Prostate gland (tissue), 2 donors: ENCODE measurements around the gene CITED1. TPM values are rescaled to one million over a fixed set of nuclear protein-coding genes. Genes with fewer than 3 reads are reported as not detected.
A peak's percentile ranks its signal among the peaks of the same experiment; 100 is the strongest.

Experiments used
- DNase-seq: peaks from one replicate; pipeline ENCODE4 v3.0.0-alpha.2; 2019; ENCODE audit warnings: low spot score
- H3K27ac ChIP-seq, 2 donors: fragments of 200-600 bp; sonication (generic); 2 replicates each; pipeline ENCODE4 v1.5.1; 2017 to 2019
- H3K27me3 ChIP-seq: fragments of 200-600 bp; sonication (generic); replicated peaks from 2 replicates; pipeline ENCODE4 v1.5.1; 2019; ENCODE audit not compliant: insufficient read depth
- H3K36me3 ChIP-seq, 2 donors: fragments of 200-600 bp; sonication (generic); 1 replicate in 1 of 2; 2 replicates in 1 of 2; pipeline versions ENCODE4 v1.5.1 to v1.8.1; 2017 to 2019
- H3K4me1 ChIP-seq: fragments of 200-600 bp; sonication (generic); replicated peaks from 2 replicates; pipeline ENCODE4 v1.5.1; 2019
- H3K4me3 ChIP-seq, 2 donors: fragments of 200-600 bp; sonication (generic); 2 replicates each; pipeline ENCODE4 v1.5.1; 2017 to 2019
- H3K9me3 ChIP-seq: fragments of 200-600 bp; sonication (generic); 2 replicates; pipeline ENCODE4 v1.5.1; 2017
- POLR2A ChIP-seq: fragments of 450-650 bp; IDR thresholded peaks from one replicate; pipeline ENCODE4 v1.6.1; 2016; ENCODE audit warnings: antibody characterized with exemption, mild to moderate bottlenecking
- POLR2AphosphoS5 ChIP-seq: sonication (generic); formaldehyde crosslinking; IDR thresholded peaks from one replicate; pipeline ENCODE4 v1.6.1; 2017; ENCODE audit warnings: antibody characterized with exemption
- WGBS: methylation state at CpG from one replicate; pipeline ENCODE4 v1.1.5; 2018; 5-methylcytosine and 5-hydroxymethylcytosine counted together
- intact Hi-C: fragments of 100-400 bp; cut with DNase I; formaldehyde crosslinking; loops from one replicate; pipeline ENCODE4 v1.14.2; 2022
- total RNA-seq, 2 donors: library from RNA; depleted of rRNA; stranded (reverse); fragments of >200 nt; gene quantifications; one replicate each; pipeline ENCODE4 v1.1.0, GENCODE V29; 2016
- TF ChIP-seq, protein P1 (sequence below), 4 experiments: fragments of 200-600 bp in 2 of 4; fragments of 450-650 bp in 2 of 4; sonication (generic) in 2 of 4; IDR thresholded peaks; 1 replicate in 3 of 4; 2 replicates in 1 of 4; pipeline ENCODE4 v1.5.1; 2016 to 2019; ENCODE audit warnings: antibody characterized with exemption in 4 of 4, mild to moderate bottlenecking in 2 of 4, moderate library complexity in 2 of 4

CITED1 gene
- total RNA-seq, 2 donors from 2014 or later = 20.1 to 552 TPM

GRCh38 chrX:72348247-72348979, 42.7 kb upstream of the CITED1 start:
- TF ChIP-seq POLR2A (no peak), POLR2AphosphoS5 (no peak)
- TF ChIP-seq, protein P1, sequence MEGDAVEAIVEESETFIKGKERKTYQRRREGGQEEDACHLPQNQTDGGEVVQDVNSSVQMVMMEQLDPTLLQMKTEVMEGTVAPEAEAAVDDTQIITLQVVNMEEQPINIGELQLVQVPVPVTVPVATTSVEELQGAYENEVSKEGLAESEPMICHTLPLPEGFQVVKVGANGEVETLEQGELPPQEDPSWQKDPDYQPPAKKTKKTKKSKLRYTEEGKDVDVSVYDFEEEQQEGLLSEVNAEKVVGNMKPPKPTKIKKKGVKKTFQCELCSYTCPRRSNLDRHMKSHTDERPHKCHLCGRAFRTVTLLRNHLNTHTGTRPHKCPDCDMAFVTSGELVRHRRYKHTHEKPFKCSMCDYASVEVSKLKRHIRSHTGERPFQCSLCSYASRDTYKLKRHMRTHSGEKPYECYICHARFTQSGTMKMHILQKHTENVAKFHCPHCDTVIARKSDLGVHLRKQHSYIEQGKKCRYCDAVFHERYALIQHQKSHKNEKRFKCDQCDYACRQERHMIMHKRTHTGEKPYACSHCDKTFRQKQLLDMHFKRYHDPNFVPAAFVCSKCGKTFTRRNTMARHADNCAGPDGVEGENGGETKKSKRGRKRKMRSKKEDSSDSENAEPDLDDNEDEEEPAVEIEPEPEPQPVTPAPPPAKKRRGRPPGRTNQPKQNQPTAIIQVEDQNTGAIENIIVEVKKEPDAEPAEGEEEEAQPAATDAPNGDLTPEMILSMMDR (IDR thresholded peaks at IDR 0.05) = no peak
- intact Hi-C loops = no loop called here
- Histone ChIP-seq H3K4me3 (no peak overlapping the region), H3K4me1 (no peaks in the 10 kb centered on the region), H3K9me3 (no peaks in the 10 kb centered on the region), H3K27me3 (no peaks in the 10 kb centered on the region), H3K36me3 (no peaks in the 10 kb centered on the region), H3K27ac (no peak overlapping the region)
- no peak for DNase-seq
- WGBS = 92% methylated on average over 5 of the region's 5 CpGs

DNA sequence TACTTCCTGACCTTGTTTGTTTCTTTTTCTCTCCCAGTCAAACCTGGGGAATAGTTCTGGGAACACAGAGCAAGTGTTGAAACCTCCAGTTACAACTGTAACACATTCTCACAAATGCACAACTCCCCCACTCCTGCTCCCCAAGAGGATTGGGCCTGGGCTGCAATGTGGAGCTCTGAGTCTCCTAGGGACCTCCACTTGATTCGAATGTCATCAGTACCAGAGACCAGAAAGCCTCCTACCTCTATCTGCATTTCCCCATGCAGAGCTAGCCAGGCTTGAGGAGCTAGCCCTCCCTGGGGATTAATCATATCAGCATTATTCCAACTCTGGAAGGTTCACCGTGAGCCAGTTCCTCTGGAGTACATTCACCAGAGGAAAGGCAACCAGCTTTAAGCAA, 41.7 kb upstream of the CITED1 start:
- no peaks in the 10 kb centered on the region for H3K36me3 ChIP-seq
- H3K4me3 ChIP-seq = no peak overlapping the region
- TF ChIP-seq POLR2AphosphoS5 (no peak), POLR2A (no peak)
- TF ChIP-seq, protein P1 (IDR thresholded peaks at IDR 0.05) = no peak
- no peaks in the 10 kb centered on the region for H3K4me1 ChIP-seq
- H3K27ac ChIP-seq = no peak overlapping the region
- intact Hi-C loops = no loop called here
- DNase-seq = no peak
- no peaks in the 10 kb centered on the region for H3K27me3 ChIP-seq
- 84% methylated on average over 2 of the region's 2 CpGs for WGBS
- H3K9me3 ChIP-seq = no peaks in the 10 kb centered on the region

- WGBS = 92% methylated on average over 6 of the region's 6 CpGs
- no peaks in the 10 kb centered on the region for H3K9me3 ChIP-seq
- no peaks in the 10 kb centered on the region for H3K27me3 ChIP-seq
- no peaks in the 10 kb centered on the region for H3K36me3 ChIP-seq
- TF ChIP-seq POLR2A = no peak
- no peak for TF ChIP-seq POLR2AphosphoS5
- TF ChIP-seq, protein P1 (IDR thresholded peaks at IDR 0.05) = no peak
- H3K4me1 ChIP-seq = no peaks in the 10 kb centered on the region
- DNase-seq = no peak
- H3K4me3 ChIP-seq = no peak overlapping the region
- H3K27ac ChIP-seq = no peak overlapping the region
- intact Hi-C loops = no loop called here
Observed at GRCh38 chrX:72346302-72346949, 40.7 kb upstream of the CITED1 start.

GRCh38 chrX:72340626-72341025, 34.9 kb upstream of the CITED1 start:
- DNase-seq = peak; percentile 52
- Histone ChIP-seq H3K36me3 (no peaks in the 10 kb centered on the region), H3K4me3 (no peak overlapping the region), H3K4me1 (no peaks in the 10 kb centered on the region), H3K9me3 (no peaks in the 10 kb centered on the region), H3K27ac (no peak overlapping the region), H3K27me3 (no peaks in the 10 kb centered on the region)
- intact Hi-C loops = no loop called here
- WGBS = 58% methylated on average over 2 of the region's 2 CpGs
- TF ChIP-seq, protein P1 (IDR thresholded peaks at IDR 0.05) = no peak
- TF ChIP-seq POLR2A = no peak
- peak; percentile 47 for TF ChIP-seq POLR2AphosphoS5

- Histone ChIP-seq H3K4me1 (no peaks in the 10 kb centered on the region), H3K27me3 (no peaks in the 10 kb centered on the region), H3K4me3 (no peak overlapping the region), H3K36me3 (no peaks in the 10 kb centered on the region), H3K27ac (no peak overlapping the region), H3K9me3 (no peaks in the 10 kb centered on the region)
- intact Hi-C loops = no loop called here
- 91% methylated on average over 7 of the region's 7 CpGs for WGBS
- TF ChIP-seq POLR2A (no peak), POLR2AphosphoS5 (no peak)
- TF ChIP-seq, protein P1 (IDR thresholded peaks at IDR 0.05) = no peak
- no peak for DNase-seq
Observed at GRCh38 chrX:72340041-72340440, 34.3 kb upstream of the CITED1 start.
